A549 (cell line): ENCODE results near the gene SEC24B. TPM values are rescaled to one million over a fixed set of nuclear protein-coding genes. Genes with fewer than 3 reads are reported as not detected.

Experiments used
- ATAC-seq, 2 experiments: fragments of 200-7000 bp in 1 of 2; fragments of >200 bp in 1 of 2; cut with Nextera tagmentation in 1 of 2; cut with Tn5 transposase in 1 of 2; 3 replicates each; pipeline versions ENCODE4 v1.8.0 to v1.9.1; 2018 to 2020; ENCODE audit warnings: mild to moderate bottlenecking in 1 of 2, moderate library complexity in 1 of 2
- CTCF ChIA-PET: fragments of 300-600 bp; sonication (Branson Sonifier 250); formaldehyde crosslinking; extraction: SDS; loops from one replicate; lab custom pipeline; 2021; ENCODE audit warnings: antibody characterized with exemption, inconsistent platforms; lab: Yijun Ruan, JAX
- POLR2A ChIA-PET: fragments of 350-600 bp; formaldehyde crosslinking; extraction: SDS; loops from one replicate; lab custom pipeline; 2021; ENCODE audit warnings: antibody characterized with exemption, inconsistent platforms; lab: Yijun Ruan, JAX
- DNase-seq, 2 experiments: peaks; one replicate each; pipeline versions ENCODE4 v3.0.0 to v3.0.0-alpha.2; 2011 to 2016; ENCODE audit warnings: low read depth in 1 of 2, low spot score in 1 of 2
- FAIRE-seq: peaks from 2 replicates; lab custom pipeline; 2011; peaks lifted over from hg19 to GRCh38; lab: Jason Lieb, UNC
- H3K27ac ChIP-seq, 2 experiments: fragments of >200 bp; sonication (Bioruptor Twin); formaldehyde crosslinking; 3 replicates each; pipeline ENCODE4 v1.5.1; 2016 to 2017
- H3K4me1 ChIP-seq: fragments of >200 bp; sonication (Bioruptor Twin); formaldehyde crosslinking; 3 replicates; pipeline ENCODE4 v1.6.1; 2016
- H3K4me2 ChIP-seq: fragments of >200 bp; sonication (Bioruptor Twin); formaldehyde crosslinking; 3 replicates; pipeline ENCODE4 v1.6.1; 2016
- H3K4me3 ChIP-seq: fragments of >200 bp; sonication (Bioruptor Twin); formaldehyde crosslinking; 3 replicates; pipeline ENCODE4 v1.5.1; 2016
- H3K9me3 ChIP-seq: fragments of >200 bp; sonication (Bioruptor Twin); formaldehyde crosslinking; 3 replicates; pipeline ENCODE4 v1.6.1; 2016
- ATOH8 ChIP-seq: fragments of 250-450 bp; sonication (Bioruptor Pico); IDR thresholded peaks from 2 replicates; pipeline ENCODE4 v1.5.0; 2020; ENCODE audit warnings: low read depth, mild to moderate bottlenecking, moderate library complexity
- CBX8 ChIP-seq: fragments of 200-600 bp; sonication (generic); IDR thresholded peaks from 2 replicates; pipeline ENCODE4 v1.6.1; 2016
- CHD2 ChIP-seq: fragments of 150-350 bp; IDR thresholded peaks from 2 replicates; pipeline ENCODE4 v1.6.1; 2014; ENCODE audit warnings: low read length; ENCODE audit not compliant: partially characterized antibody
- FOSB ChIP-seq: fragments of 250-450 bp; sonication (Bioruptor Pico); IDR thresholded peaks from 2 replicates; pipeline ENCODE4 v1.5.0; 2020; ENCODE audit warnings: mild to moderate bottlenecking, moderate library complexity
- HMGXB4 ChIP-seq: fragments of 250-450 bp; sonication (Bioruptor Pico); IDR thresholded peaks from 2 replicates; pipeline ENCODE4 v1.5.0; 2021; ENCODE audit warnings: mild to moderate bottlenecking, moderate library complexity, borderline replicate concordance
- JUN ChIP-seq, 2 experiments: fragments of >200 bp; sonication (Bioruptor Twin); formaldehyde crosslinking; IDR thresholded peaks; 2 replicates in 1 of 2; 3 replicates in 1 of 2; pipeline ENCODE4 v1.6.1; 2016 to 2017
- MAFK ChIP-seq: fragments of 450-650 bp; IDR thresholded peaks from 2 replicates; pipeline ENCODE4 v1.6.1; 2014; ENCODE audit not compliant: partially characterized antibody
- POLR2A ChIP-seq: IDR thresholded peaks from 2 replicates; pipeline ENCODE4 v1.6.1; 2012; ENCODE audit warnings: mild to moderate bottlenecking, low read length
- RARB ChIP-seq: fragments of 250-450 bp; sonication (Bioruptor Pico); IDR thresholded peaks from 2 replicates; pipeline ENCODE4 v1.8.0; 2021; ENCODE audit warnings: mild to moderate bottlenecking, moderate library complexity
- RCOR1 ChIP-seq: fragments of 150-350 bp; IDR thresholded peaks from 2 replicates; pipeline ENCODE4 v1.6.1; 2014; ENCODE audit warnings: antibody characterized with exemption, low read length, low read depth
- TP53 ChIP-seq: fragments of 250-450 bp; sonication (Bioruptor Pico); IDR thresholded peaks from 2 replicates; pipeline ENCODE4 v1.5.0; 2021; ENCODE audit warnings: mild to moderate bottlenecking, moderate library complexity
- WGBS: methylation state at CpG from one replicate; pipeline ENCODE4 v1.1.6; 2017; ENCODE audit errors: missing lambda C conversion rate; 5-methylcytosine and 5-hydroxymethylcytosine counted together
- polyA plus RNA-seq, 4 experiments: library from polyadenylated mRNA; depleted of rRNA in 3 of 4; stranded (reverse); fragments of >200 nt; fragmentation: RNase III in 1 of 4; extraction: RNeasy Plus Mini Kit Qiagen cat#74134 plus additional on column Dnase treatment in 1 of 4; gene quantifications; 2 replicates in 3 of 4; 3 replicates in 1 of 4; pipeline ENCODE4 v1.2.3, GENCODE V29; 2011 to 2017
- TF ChIP-seq, protein P1 (sequence below): fragments of >200 bp; sonication (Bioruptor Twin); formaldehyde crosslinking; IDR thresholded peaks from 3 replicates; pipeline ENCODE4 v1.5.1; 2016
- TF ChIP-seq, protein P2 (sequence below): fragments of >200 bp; sonication (Bioruptor Twin); formaldehyde crosslinking; IDR thresholded peaks from 2 replicates; pipeline ENCODE4 v1.6.1; 2016
- TF ChIP-seq, protein P3 (sequence below): fragments of 450-650 bp; IDR thresholded peaks from 2 replicates; pipeline ENCODE4 v1.6.1; 2014; ENCODE audit warnings: antibody characterized with exemption
- TF ChIP-seq, protein P4 (sequence below): IDR thresholded peaks from 2 replicates; pipeline ENCODE4 v1.6.1; 2012
- TF ChIP-seq, protein P5 (sequence below): fragments of 200-600 bp; sonication (generic); IDR thresholded peaks from 2 replicates; pipeline ENCODE4 v1.6.1; 2016; ENCODE audit warnings: antibody characterized with exemption, mild to moderate bottlenecking, moderate library complexity

The SEC24B gene
- polyA plus RNA-seq, 2 of the 4 experiments (the other 2 are of a cell fraction) = 13.8 to 40.0 TPM

DNA sequence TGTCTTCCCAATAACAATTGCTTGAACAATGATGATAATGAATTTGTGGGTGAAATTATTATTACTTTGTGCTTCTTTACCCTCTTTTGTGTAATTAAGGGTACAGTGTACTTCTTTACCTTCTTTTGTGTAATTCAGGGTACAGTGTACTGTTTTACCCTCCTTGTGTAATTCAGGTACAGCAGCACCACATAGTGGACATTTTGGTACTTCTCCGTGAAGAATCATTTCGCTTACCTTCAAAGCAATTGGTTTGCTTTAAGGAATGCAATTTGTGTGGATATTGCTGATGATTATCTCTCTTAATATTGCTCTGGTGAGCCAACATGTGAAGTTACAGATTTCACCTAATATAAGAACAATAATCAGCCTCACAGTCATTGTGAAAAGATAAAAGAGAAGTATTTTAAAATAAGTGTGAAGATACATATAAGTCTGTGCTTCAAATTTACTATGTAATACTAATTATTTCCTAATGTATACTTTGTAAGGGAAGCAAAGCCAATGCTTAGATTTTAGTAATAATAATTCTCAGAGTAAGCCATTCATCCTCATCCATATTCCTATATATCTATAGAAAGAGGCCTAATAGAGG is 27.2 kb upstream of the SEC24B start (continued):
- TF ChIP-seq FOSB (CRISPR knock-in tag) = no peak
- TF ChIP-seq RCOR1 = no peak
- TF ChIP-seq POLR2A = no peak
- TF ChIP-seq, protein P1, sequence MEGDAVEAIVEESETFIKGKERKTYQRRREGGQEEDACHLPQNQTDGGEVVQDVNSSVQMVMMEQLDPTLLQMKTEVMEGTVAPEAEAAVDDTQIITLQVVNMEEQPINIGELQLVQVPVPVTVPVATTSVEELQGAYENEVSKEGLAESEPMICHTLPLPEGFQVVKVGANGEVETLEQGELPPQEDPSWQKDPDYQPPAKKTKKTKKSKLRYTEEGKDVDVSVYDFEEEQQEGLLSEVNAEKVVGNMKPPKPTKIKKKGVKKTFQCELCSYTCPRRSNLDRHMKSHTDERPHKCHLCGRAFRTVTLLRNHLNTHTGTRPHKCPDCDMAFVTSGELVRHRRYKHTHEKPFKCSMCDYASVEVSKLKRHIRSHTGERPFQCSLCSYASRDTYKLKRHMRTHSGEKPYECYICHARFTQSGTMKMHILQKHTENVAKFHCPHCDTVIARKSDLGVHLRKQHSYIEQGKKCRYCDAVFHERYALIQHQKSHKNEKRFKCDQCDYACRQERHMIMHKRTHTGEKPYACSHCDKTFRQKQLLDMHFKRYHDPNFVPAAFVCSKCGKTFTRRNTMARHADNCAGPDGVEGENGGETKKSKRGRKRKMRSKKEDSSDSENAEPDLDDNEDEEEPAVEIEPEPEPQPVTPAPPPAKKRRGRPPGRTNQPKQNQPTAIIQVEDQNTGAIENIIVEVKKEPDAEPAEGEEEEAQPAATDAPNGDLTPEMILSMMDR = peak; percentile 63
- TF ChIP-seq CBX8 = no peak
- TF ChIP-seq, protein P2, sequence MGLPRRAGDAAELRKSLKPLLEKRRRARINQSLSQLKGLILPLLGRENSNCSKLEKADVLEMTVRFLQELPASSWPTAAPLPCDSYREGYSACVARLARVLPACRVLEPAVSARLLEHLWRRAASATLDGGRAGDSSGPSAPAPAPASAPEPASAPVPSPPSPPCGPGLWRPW = no peak
- TF ChIP-seq, protein P3, sequence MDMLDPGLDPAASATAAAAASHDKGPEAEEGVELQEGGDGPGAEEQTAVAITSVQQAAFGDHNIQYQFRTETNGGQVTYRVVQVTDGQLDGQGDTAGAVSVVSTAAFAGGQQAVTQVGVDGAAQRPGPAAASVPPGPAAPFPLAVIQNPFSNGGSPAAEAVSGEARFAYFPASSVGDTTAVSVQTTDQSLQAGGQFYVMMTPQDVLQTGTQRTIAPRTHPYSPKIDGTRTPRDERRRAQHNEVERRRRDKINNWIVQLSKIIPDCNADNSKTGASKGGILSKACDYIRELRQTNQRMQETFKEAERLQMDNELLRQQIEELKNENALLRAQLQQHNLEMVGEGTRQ = no peak

- Histone ChIP-seq H3K27ac (no peak overlapping the region), H3K9me3 (no peaks in the 10 kb centered on the region), H3K4me1 (no peaks in the 10 kb centered on the region), H3K4me2 (no peak overlapping the region), H3K4me3 (no peak overlapping the region)
- TF ChIP-seq RARB = no peak
- TF ChIP-seq ATOH8 (CRISPR knock-in tag) = no peak
- TF ChIP-seq, protein P4, sequence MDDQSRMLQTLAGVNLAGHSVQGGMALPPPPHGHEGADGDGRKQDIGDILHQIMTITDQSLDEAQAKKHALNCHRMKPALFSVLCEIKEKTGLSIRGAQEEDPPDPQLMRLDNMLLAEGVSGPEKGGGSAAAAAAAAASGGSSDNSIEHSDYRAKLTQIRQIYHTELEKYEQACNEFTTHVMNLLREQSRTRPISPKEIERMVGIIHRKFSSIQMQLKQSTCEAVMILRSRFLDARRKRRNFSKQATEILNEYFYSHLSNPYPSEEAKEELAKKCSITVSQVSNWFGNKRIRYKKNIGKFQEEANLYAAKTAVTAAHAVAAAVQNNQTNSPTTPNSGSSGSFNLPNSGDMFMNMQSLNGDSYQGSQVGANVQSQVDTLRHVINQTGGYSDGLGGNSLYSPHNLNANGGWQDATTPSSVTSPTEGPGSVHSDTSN = no peak
- TF ChIP-seq TP53 (CRISPR knock-in tag) = no peak
- no peak for TF ChIP-seq MAFK
- no peak for TF ChIP-seq HMGXB4 (CRISPR knock-in tag)
- no peak for TF ChIP-seq CHD2
- no peak for TF ChIP-seq JUN (IDR thresholded peaks at IDR 0.05)
- TF ChIP-seq, protein P5, sequence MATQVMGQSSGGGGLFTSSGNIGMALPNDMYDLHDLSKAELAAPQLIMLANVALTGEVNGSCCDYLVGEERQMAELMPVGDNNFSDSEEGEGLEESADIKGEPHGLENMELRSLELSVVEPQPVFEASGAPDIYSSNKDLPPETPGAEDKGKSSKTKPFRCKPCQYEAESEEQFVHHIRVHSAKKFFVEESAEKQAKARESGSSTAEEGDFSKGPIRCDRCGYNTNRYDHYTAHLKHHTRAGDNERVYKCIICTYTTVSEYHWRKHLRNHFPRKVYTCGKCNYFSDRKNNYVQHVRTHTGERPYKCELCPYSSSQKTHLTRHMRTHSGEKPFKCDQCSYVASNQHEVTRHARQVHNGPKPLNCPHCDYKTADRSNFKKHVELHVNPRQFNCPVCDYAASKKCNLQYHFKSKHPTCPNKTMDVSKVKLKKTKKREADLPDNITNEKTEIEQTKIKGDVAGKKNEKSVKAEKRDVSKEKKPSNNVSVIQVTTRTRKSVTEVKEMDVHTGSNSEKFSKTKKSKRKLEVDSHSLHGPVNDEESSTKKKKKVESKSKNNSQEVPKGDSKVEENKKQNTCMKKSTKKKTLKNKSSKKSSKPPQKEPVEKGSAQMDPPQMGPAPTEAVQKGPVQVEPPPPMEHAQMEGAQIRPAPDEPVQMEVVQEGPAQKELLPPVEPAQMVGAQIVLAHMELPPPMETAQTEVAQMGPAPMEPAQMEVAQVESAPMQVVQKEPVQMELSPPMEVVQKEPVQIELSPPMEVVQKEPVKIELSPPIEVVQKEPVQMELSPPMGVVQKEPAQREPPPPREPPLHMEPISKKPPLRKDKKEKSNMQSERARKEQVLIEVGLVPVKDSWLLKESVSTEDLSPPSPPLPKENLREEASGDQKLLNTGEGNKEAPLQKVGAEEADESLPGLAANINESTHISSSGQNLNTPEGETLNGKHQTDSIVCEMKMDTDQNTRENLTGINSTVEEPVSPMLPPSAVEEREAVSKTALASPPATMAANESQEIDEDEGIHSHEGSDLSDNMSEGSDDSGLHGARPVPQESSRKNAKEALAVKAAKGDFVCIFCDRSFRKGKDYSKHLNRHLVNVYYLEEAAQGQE = no peak
- CTCF ChIA-PET = interaction anchor here (1.0 to 1.6 kb wide), 2 partner anchors 26 to 574 kb away, joined by 5 to 10 read pairs; no protein-coding TSS in a partner anchor
- POLR2A ChIA-PET = no interaction called here
- DNase-seq (no peak), FAIRE-seq (no peak), ATAC-seq (no peak)
- WGBS = 46% methylated on average over 2 of the region's 2 CpGs
Measured at GRCh38 chr4:109407027-109407737, 26.4 kb upstream of the SEC24B start.
